Gastroesophageal sphincter (tissue), 4 donors: Measurements from ENCODE around the gene SH3PXD2B. TPM values are rescaled to one million over a fixed set of nuclear protein-coding genes. Genes with fewer than 3 reads are reported as not detected.

Experiments used
- ATAC-seq: fragments of 150-250 bp; one replicate; pipeline ENCODE4 v1.9.1; 2016; ENCODE audit warnings: mild to moderate bottlenecking, moderate library complexity
- H3K27ac ChIP-seq, 4 donors: fragments of 200-600 bp; sonication (generic) in 3 of 4; 1 replicate in 3 of 4; 2 replicates in 1 of 4; pipeline ENCODE4 v1.5.1; 2016 to 2019
- H3K27me3 ChIP-seq: fragments of 200-600 bp; sonication (generic); one replicate; pipeline ENCODE4 v1.5.1; 2019
- H3K36me3 ChIP-seq, 2 donors: fragments of 200-600 bp; sonication (generic); one replicate each; pipeline ENCODE4 v1.5.1; 2019; ENCODE audit warnings: control low read depth in 1 of 2
- H3K4me1 ChIP-seq, 3 donors: fragments of 200-600 bp; sonication (generic); 1 replicate in 2 of 3; 2 replicates in 1 of 3; pipeline ENCODE4 v1.5.1; 2016 to 2019; ENCODE audit warnings: control low read depth in 2 of 3
- H3K4me3 ChIP-seq, 2 donors: fragments of 200-600 bp; sonication (generic); one replicate each; pipeline ENCODE4 v1.5.1; 2019; ENCODE audit warnings: mild to moderate bottlenecking in 1 of 2, moderate library complexity in 1 of 2
- H3K9me3 ChIP-seq, 3 donors: fragments of 200-600 bp; sonication (generic); one replicate each; pipeline ENCODE4 v1.5.1; 2017 to 2019; ENCODE audit warnings: control low read depth in 2 of 3
- CTCF ChIP-seq, 4 experiments: fragments of 200-600 bp in 2 of 4; fragments of 450-650 bp in 2 of 4; sonication (generic) in 1 of 4; IDR thresholded peaks; one replicate each; pipeline ENCODE4 v1.5.1; 2017 to 2019; ENCODE audit warnings: antibody characterized with exemption in 4 of 4, mild to moderate bottlenecking in 2 of 4, moderate library complexity in 2 of 4
- EP300 ChIP-seq: sonication (generic); formaldehyde crosslinking; IDR thresholded peaks from one replicate; pipeline ENCODE4 v1.6.1; 2017; ENCODE audit warnings: antibody characterized with exemption, mild to moderate bottlenecking
- POLR2A ChIP-seq, 2 donors: fragments of 450-650 bp; IDR thresholded peaks; one replicate each; pipeline ENCODE4 v1.6.1; 2017; ENCODE audit warnings: antibody characterized with exemption in 2 of 2, mild to moderate bottlenecking in 2 of 2, moderate library complexity in 1 of 2
- POLR2AphosphoS5 ChIP-seq: sonication (generic); formaldehyde crosslinking; IDR thresholded peaks from one replicate; pipeline ENCODE4 v1.6.1; 2017; ENCODE audit warnings: antibody characterized with exemption
- WGBS, 2 donors: methylation state at CpG; one replicate each; pipeline ENCODE4 v1.1.5; 2018; ENCODE audit warnings: low coverage in 1 of 2; 5-methylcytosine and 5-hydroxymethylcytosine counted together
- total RNA-seq, 4 donors: library from RNA; depleted of rRNA; stranded (reverse); fragments of >200 nt; gene quantifications; one replicate each; pipeline ENCODE4 v1.1.0, GENCODE V29; 2016

SH3PXD2B gene
- total RNA-seq, 4 donors from 2014 or later: 40.2 to 80.9 (median 56.0) TPM

DNA sequence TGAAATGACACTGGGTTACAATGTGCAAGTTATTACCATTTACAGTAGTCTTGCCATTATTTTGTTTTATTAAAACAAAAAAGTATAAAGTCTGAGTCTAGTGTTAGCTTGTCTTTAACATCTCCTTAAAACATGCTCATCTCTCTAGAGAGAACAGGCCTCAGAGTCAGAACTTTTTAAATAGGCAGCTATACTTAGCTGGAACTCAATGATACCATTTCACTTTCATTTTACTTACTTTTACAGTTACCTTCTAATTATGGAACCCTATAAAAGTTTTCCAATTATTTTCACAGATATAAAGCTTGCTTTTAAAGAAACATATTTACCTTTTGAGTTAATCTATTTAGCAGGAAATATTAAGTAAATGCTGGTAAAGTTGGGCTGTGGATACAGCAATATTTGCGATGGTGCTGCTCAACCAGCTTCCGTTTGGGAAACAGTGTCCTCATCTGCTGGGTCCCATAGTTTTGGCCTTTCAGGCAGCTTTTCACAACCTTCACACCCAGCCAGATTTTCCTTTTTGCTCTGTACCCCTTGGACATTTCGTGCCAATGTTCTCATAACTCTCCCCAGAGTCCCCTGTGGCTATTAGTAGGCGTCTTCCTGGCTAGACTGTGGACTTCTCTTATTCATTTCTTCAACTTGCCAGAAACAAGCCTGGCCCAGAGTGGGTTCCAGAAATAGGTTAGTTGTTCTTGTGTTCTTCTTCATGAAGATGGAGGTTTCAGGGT lies 134.4 kb downstream of the SH3PXD2B start:
- TF ChIP-seq CTCF (IDR thresholded peaks at IDR 0.05) (no peak), POLR2A (IDR thresholded peaks at IDR 0.05) (no peak), POLR2AphosphoS5 (no peak), EP300 (no peak)

DNA sequence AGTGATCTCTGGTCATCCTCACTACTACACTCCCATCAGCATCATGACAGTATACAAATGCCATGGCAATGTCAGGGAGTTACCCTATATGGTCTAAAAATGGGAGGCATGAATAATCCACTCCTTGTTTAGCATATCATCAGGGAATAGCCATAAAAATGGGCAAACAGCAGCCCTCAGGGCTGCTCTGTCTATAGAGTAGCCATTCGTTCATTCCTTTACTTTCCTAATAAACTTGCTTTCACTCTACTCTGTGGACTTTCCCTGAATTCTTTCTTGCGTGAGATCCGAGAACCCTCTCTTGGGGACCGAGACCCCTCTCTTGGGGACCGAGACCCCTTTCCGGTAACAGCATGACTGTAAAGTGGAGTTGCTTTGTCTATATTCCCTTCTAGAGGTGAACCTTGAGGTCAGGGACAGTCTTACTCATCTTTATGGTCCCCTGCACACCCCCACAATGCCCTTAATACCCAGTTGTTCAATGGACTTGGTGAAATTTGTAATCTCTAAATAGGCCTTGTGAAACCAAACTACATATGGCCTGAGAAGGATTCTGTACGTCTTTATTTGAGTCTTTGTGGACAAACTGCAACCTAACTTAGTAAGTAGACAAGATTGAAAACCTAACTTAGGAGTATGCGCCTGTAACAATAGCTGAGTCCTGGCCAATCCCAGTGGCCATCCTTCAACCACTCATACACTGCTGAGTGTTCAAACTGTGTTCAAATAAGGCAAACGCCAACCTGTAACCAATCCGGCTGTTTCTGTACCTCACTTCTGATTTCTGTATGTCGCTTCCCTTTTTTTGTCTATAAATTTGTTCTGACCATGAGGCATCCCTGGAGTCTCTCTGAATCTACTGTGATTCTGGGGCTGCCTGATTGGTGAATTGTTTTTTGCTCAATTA lies 138.5 kb downstream of the SH3PXD2B start:
- TF ChIP-seq CTCF (IDR thresholded peaks at IDR 0.05): no peak
- no peak for TF ChIP-seq POLR2A (IDR thresholded peaks at IDR 0.05)
- no peak for TF ChIP-seq EP300
- no peak for TF ChIP-seq POLR2AphosphoS5
- H3K9me3 ChIP-seq: no peaks in the 10 kb centered on the region
- WGBS, 2 donors: 95% methylated on average over 10 to 11 of the region's 11 CpGs
- H3K4me1 ChIP-seq: no peaks in the 10 kb centered on the region
- no peak for ATAC-seq
- H3K36me3 ChIP-seq: no peaks in the 10 kb centered on the region
- no peak overlapping the region for H3K4me3 ChIP-seq
- no peak overlapping the region for H3K27ac ChIP-seq
- H3K27me3 ChIP-seq: no peaks in the 10 kb centered on the region

More for the DNA sequence above, 134.4 kb downstream of the SH3PXD2B start:
- Histone ChIP-seq H3K36me3 (no peaks in the 10 kb centered on the region), H3K9me3 (no peaks in the 10 kb centered on the region), H3K27ac (no peak overlapping the region), H3K4me3 (no peak overlapping the region), H3K27me3 (no peaks in the 10 kb centered on the region), H3K4me1 (no peaks in the 10 kb centered on the region)
- ATAC-seq: no peak
- WGBS, 2 donors: 62 to 69% methylated on average over 3 to 4 of the region's 4 CpGs

DNA sequence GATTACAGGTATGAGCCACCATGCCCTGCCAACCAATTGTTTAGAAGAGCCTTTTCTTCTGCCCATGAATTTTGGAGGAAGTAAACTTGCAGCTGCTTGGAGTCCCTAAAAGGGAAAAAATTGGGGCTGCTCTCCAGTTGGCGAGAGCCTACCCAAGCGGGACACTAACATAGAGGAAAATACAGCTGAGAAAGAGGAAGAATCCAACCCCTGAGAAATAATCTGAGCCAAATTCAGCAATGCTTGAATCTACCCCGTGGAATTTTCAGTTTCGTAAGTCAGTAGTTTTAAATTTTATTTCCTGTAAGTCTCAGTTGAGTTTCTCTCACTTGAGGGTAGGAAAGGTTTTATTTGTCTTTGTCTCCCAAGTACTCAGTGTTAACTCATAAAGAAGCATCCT lies 140.4 kb downstream of the SH3PXD2B start:
- no peak overlapping the region for H3K4me3 ChIP-seq
- H3K9me3 ChIP-seq: no peaks in the 10 kb centered on the region
- TF ChIP-seq CTCF (IDR thresholded peaks at IDR 0.05) (no peak), POLR2A (IDR thresholded peaks at IDR 0.05) (no peak), EP300 (no peak), POLR2AphosphoS5 (no peak)
- H3K36me3 ChIP-seq: no peaks in the 10 kb centered on the region
- H3K27me3 ChIP-seq: no peaks in the 10 kb centered on the region
- no peaks in the 10 kb centered on the region for H3K4me1 ChIP-seq
- 77 to 89% methylated on average over 4 of the region's 4 CpGs for WGBS, 2 donors
- H3K27ac ChIP-seq: no peak overlapping the region
- ATAC-seq: no peak

DNA sequence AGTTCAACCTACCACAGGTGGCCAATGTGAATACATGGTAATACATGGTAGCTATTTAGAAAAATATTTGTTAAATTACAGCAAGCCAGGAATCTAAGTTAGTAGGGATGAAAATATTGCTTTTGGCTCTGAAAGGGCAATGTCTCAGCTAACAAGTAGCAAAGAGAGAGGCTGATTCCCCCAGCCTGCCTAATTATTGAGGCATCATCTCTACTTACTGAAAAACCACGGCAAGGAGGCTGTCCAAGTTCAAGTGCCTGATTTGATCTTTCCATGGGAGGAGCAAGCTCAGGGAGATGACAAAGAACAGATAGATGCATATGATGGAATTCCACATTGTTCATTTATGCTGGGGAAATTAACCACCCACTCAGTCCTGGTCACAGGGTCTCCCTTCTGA lies 142.0 kb downstream of the SH3PXD2B start:
- no peak overlapping the region for H3K27ac ChIP-seq
- H3K4me3 ChIP-seq: no peak overlapping the region
- H3K36me3 ChIP-seq: no peaks in the 10 kb centered on the region
- no peaks in the 10 kb centered on the region for H3K9me3 ChIP-seq
- 46 to 100% methylated on average over 1 of the region's 1 CpG for WGBS, 2 donors
- no peak for TF ChIP-seq EP300
- TF ChIP-seq POLR2AphosphoS5: no peak
- TF ChIP-seq POLR2A (IDR thresholded peaks at IDR 0.05): no peak
- TF ChIP-seq CTCF (IDR thresholded peaks at IDR 0.05): no peak
- no peaks in the 10 kb centered on the region for H3K4me1 ChIP-seq
- no peak for ATAC-seq
- no peaks in the 10 kb centered on the region for H3K27me3 ChIP-seq
